ENCODE data around the gene STXBP6.

The STXBP6 gene

GRCh38 chr14:24761141-24761540 lies 288.8 kb downstream of the STXBP6 start:
- H3K9me3 ChIP-seq (ENCODE audit: control insufficient read depth, insufficient read depth, low read depth, low read length): no peaks in the 10 kb centered on the region
- H3K27ac ChIP-seq (ENCODE audit: extremely low read depth, low read depth, low read length): no peak overlapping the region
- POLR2A ChIA-PET: no interaction called here
- CTCF ChIA-PET: interaction anchor here (0.6 kb wide), 1 partner anchor 720 kb away, joined by 3 read pairs; no protein-coding TSS in a partner anchor
- H3K4me3 ChIP-seq (ENCODE audit: low read depth, low read length): no peak overlapping the region
- H3K36me3 ChIP-seq (ENCODE audit: control insufficient read depth in 2 of 2, insufficient read depth in 1 of 2, low read length in 2 of 2): no peaks in the 10 kb centered on the region
- H3K4me1 ChIP-seq (ENCODE audit: control insufficient read depth, insufficient read depth, low read length): no peaks in the 10 kb centered on the region
- no peak for TF ChIP-seq ZBTB1 (tag by site-specific recombination; IDR thresholded peaks at IDR 0.05)
- TF ChIP-seq ZNF658 (tag by site-specific recombination; IDR thresholded peaks at IDR 0.05): no peak
- TF ChIP-seq ZNF514 (tag by site-specific recombination; IDR thresholded peaks at IDR 0.05): no peak
- TF ChIP-seq MYNN (tag by site-specific recombination; IDR thresholded peaks at IDR 0.05; ENCODE audit: borderline replicate concordance): no peak
- TF ChIP-seq ZNF701 (tag by site-specific recombination; IDR thresholded peaks at IDR 0.05): no peak
- TF ChIP-seq KLF9 (tag by site-specific recombination; IDR thresholded peaks at IDR 0.05; ENCODE audit: low read depth): no peak
- TF ChIP-seq ZNF214 (tag by site-specific recombination; IDR thresholded peaks at IDR 0.05; ENCODE audit: borderline replicate concordance): no peak
- TF ChIP-seq SCRT2 (tag by site-specific recombination; IDR thresholded peaks at IDR 0.05): no peak
- TF ChIP-seq REPIN1 (tag by site-specific recombination; IDR thresholded peaks at IDR 0.05; ENCODE audit: low read depth): no peak
- TF ChIP-seq ZSCAN5A (tag by site-specific recombination; IDR thresholded peaks at IDR 0.05): no peak
- TF ChIP-seq ZNF558 (tag by site-specific recombination; IDR thresholded peaks at IDR 0.05): no peak
- TF ChIP-seq ZNF394 (tag by site-specific recombination; IDR thresholded peaks at IDR 0.05; ENCODE audit: borderline replicate concordance): no peak
- no peak for TF ChIP-seq REST (tag by site-specific recombination; IDR thresholded peaks at IDR 0.05)
- no peak for TF ChIP-seq ZNF354C (tag by site-specific recombination; IDR thresholded peaks at IDR 0.05; ENCODE audit: borderline replicate concordance, low read depth)
- TF ChIP-seq ZNF585B (tag by site-specific recombination; IDR thresholded peaks at IDR 0.05): no peak
- TF ChIP-seq ZNF777 (tag by site-specific recombination; IDR thresholded peaks at IDR 0.05; ENCODE audit: borderline replicate concordance): no peak
- TF ChIP-seq ZNF544 (tag by site-specific recombination; IDR thresholded peaks at IDR 0.05): no peak
- TF ChIP-seq GFI1B (tag by site-specific recombination; IDR thresholded peaks at IDR 0.05): no peak
- no peak for TF ChIP-seq ZNF221 (tag by site-specific recombination; IDR thresholded peaks at IDR 0.05; ENCODE audit: borderline replicate concordance)
- no peak for TF ChIP-seq KLF10 (tag by site-specific recombination; IDR thresholded peaks at IDR 0.05)

Measured in HEK293 (cell line).